ENCODE data around the gene ZNF69. TPM values are rescaled to one million over a fixed set of nuclear protein-coding genes. Genes with fewer than 3 reads are reported as not detected.
A peak's percentile ranks its signal among the peaks of the same experiment; 100 is the strongest.
"Not testable (repeated sequence)": the region's sequence is repeated elsewhere in the genome, so short reads cannot be mapped to it uniquely, and the experiment has no call there.

ZNF69 gene
- total RNA-seq, 1 experiment from 2014 or later, result 4.4 TPM

- peak in 1 of 2 experiments; percentile 61 for DNase-seq
- Histone ChIP-seq H3K4me1 (replicated peaks; ENCODE audit: insufficient read depth) (no peaks in the 10 kb centered on the region), H3K79me2 (ENCODE audit: low read depth) (no peaks in the 10 kb centered on the region), H4K20me1 (ENCODE audit: insufficient read depth) (no peaks in the 10 kb centered on the region), H2AFZ (no peak within 1 kb of the TSS), H3K27me3 (ENCODE audit: insufficient read depth, low read depth) (peaks cover 14% of the 10 kb centered on the region; the same call in 1 of the 2 replicates), H3K27ac (no peak within 1 kb of the TSS), H3F3A (ENCODE audit: insufficient read depth, low read depth) (no peaks in the 10 kb centered on the region), H3K4me3 (no peak within 1 kb of the TSS), H3K4me2 (no peak within 1 kb of the TSS), H3K9me2 (ENCODE audit: insufficient read depth) (no peaks in the 10 kb centered on the region), H3K9me3 (ENCODE audit: insufficient read depth, low read depth) (no peaks in the 10 kb centered on the region), H3K36me3 (ENCODE audit: low read depth) (no peaks in the 10 kb centered on the region)
- BruUV-seq (replicated peaks), result no TSS peak
- ChIA-PET POLR2A (ENCODE audit: unreplicated experiment) (no interaction called here), CTCF (no interaction called here)
- intact Hi-C loops (cut with micrococcal nuclease; ENCODE audit: unreplicated experiment), result no loop called here
- TF ChIP-seq, protein P1, sequence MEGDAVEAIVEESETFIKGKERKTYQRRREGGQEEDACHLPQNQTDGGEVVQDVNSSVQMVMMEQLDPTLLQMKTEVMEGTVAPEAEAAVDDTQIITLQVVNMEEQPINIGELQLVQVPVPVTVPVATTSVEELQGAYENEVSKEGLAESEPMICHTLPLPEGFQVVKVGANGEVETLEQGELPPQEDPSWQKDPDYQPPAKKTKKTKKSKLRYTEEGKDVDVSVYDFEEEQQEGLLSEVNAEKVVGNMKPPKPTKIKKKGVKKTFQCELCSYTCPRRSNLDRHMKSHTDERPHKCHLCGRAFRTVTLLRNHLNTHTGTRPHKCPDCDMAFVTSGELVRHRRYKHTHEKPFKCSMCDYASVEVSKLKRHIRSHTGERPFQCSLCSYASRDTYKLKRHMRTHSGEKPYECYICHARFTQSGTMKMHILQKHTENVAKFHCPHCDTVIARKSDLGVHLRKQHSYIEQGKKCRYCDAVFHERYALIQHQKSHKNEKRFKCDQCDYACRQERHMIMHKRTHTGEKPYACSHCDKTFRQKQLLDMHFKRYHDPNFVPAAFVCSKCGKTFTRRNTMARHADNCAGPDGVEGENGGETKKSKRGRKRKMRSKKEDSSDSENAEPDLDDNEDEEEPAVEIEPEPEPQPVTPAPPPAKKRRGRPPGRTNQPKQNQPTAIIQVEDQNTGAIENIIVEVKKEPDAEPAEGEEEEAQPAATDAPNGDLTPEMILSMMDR (conservative IDR thresholded peaks at IDR 0.05), result no peak
- no peak for TF ChIP-seq EZH2 (IDR thresholded peaks at IDR 0.05; ENCODE audit: low read depth)
These were observed 38.8 kb upstream of the ZNF69 start, which contains the start of gene ZNF439 for GRCh38 chr19:11848594-11849469. Gene ZNF439, plus strand, starts transcription at chr19:11848726. Its CDS starts 142 bp downstream, at chr19:11848868.

GRCh38 chr19:11850289-11850688 is 37.3 kb upstream of the ZNF69 start:
- H3K4me2 ChIP-seq; H3K79me2 ChIP-seq (ENCODE audit: low read depth); H3K27ac ChIP-seq; DNase-seq; H4K20me1 ChIP-seq (ENCODE audit: insufficient read depth); H3F3A ChIP-seq (ENCODE audit: insufficient read depth, low read depth); CTCF ChIA-PET; POLR2A ChIA-PET (ENCODE audit: unreplicated experiment); H2AFZ ChIP-seq; H3K4me1 ChIP-seq (replicated peaks; ENCODE audit: insufficient read depth); H3K9me3 ChIP-seq (ENCODE audit: insufficient read depth, low read depth); H3K36me3 ChIP-seq (ENCODE audit: low read depth); BruUV-seq (replicated peaks); H3K9me2 ChIP-seq (ENCODE audit: insufficient read depth); intact Hi-C loops (cut with micrococcal nuclease; ENCODE audit: unreplicated experiment); H3K4me3 ChIP-seq: not testable (repeated sequence)
- peaks cover 14% of the 10 kb centered on the region; the same call in 1 of the 2 replicates for H3K27me3 ChIP-seq (ENCODE audit: insufficient read depth, low read depth)

- no TSS peak for BruUV-seq (replicated peaks)
- H3K27me3 ChIP-seq (ENCODE audit: insufficient read depth, low read depth), result peaks cover 29% of the 10 kb centered on the region
- H3K79me2 ChIP-seq (ENCODE audit: low read depth), result no peaks in the 10 kb centered on the region
- H2AFZ ChIP-seq, result no peak overlapping the region
- no peak overlapping the region for H3K4me2 ChIP-seq
- no peak for TF ChIP-seq EZH2 (IDR thresholded peaks at IDR 0.05; ENCODE audit: low read depth)
- TF ChIP-seq, protein P1 (conservative IDR thresholded peaks at IDR 0.05), result no peak
- POLR2A ChIA-PET (ENCODE audit: unreplicated experiment), result no interaction called here
- H3K27ac ChIP-seq, result no peak overlapping the region
- H3K4me3 ChIP-seq, result no peak overlapping the region
- H3K36me3 ChIP-seq (ENCODE audit: low read depth), result no peaks in the 10 kb centered on the region
- no peaks in the 10 kb centered on the region for H3K9me2 ChIP-seq (ENCODE audit: insufficient read depth)
- CTCF ChIA-PET, result no interaction called here
- intact Hi-C loops (cut with micrococcal nuclease; ENCODE audit: unreplicated experiment), result no loop called here
- no peaks in the 10 kb centered on the region for H3K4me1 ChIP-seq (replicated peaks; ENCODE audit: insufficient read depth)
- H4K20me1 ChIP-seq (ENCODE audit: insufficient read depth), result no peaks in the 10 kb centered on the region
- no peaks in the 10 kb centered on the region for H3F3A ChIP-seq (ENCODE audit: insufficient read depth, low read depth)
- H3K9me3 ChIP-seq (ENCODE audit: insufficient read depth, low read depth), result no peaks in the 10 kb centered on the region
- no peak for DNase-seq
These were observed 34.2 kb upstream of the ZNF69 start for GRCh38 chr19:11853358-11853757.
